Measurements from ENCODE around the gene OCSTAMP.

- TF ChIP-seq REST (IDR thresholded peaks at IDR 0.05; ENCODE audit: insufficient read depth in 1 of 2, low read depth in 2 of 2, low read length in 1 of 2) = no peak
- TF ChIP-seq CTCF (IDR thresholded peaks at IDR 0.05) = no peak
- TF ChIP-seq SIN3A (IDR thresholded peaks at IDR 0.05; ENCODE audit: borderline replicate concordance, insufficient read depth, low read depth, low read length) = no peak
- TF ChIP-seq TCF7L2 (IDR thresholded peaks at IDR 0.05; ENCODE audit: low read depth, low read length) = no peak
Measured at GRCh38 chr20:46566125-46566524, 15.7 kb upstream of the OCSTAMP start.

All from Panc1 (cell line).